ENCODE measurements around the gene RIT2. TPM values are rescaled to one million over a fixed set of nuclear protein-coding genes. Genes with fewer than 3 reads are reported as not detected.

RIT2 gene
- polyA plus RNA-seq, 2 of the 4 experiments (the other 2 are of a cell fraction), result not detected

- Histone ChIP-seq H3K4me3 (no peak overlapping the region), H3K4me2 (no peak overlapping the region), H3K9me3 (no peaks in the 10 kb centered on the region), H3K4me1 (no peaks in the 10 kb centered on the region), H3K27ac (no peak overlapping the region)
- ChIA-PET CTCF (no interaction called here), POLR2A (no interaction called here)
- no peak for TF ChIP-seq FOSL2 (IDR thresholded peaks at IDR 0.05)
- TF ChIP-seq FOSL2 (CRISPR knock-in tag; IDR thresholded peaks at IDR 0.05), result no peak
- no peak for TF ChIP-seq MAZ (IDR thresholded peaks at IDR 0.05; ENCODE audit: borderline replicate concordance, low read depth, low read length)
- TF ChIP-seq E2F6 (IDR thresholded peaks at IDR 0.05; ENCODE audit: borderline replicate concordance, low read depth), result no peak
- TF ChIP-seq PBX3 (IDR thresholded peaks at IDR 0.05), result no peak
- TF ChIP-seq BHLHE40 (IDR thresholded peaks at IDR 0.05; ENCODE audit: low read depth, low read length), result no peak
- no peak for DNase-seq (ENCODE audit: low read depth in 1 of 2, low spot score in 1 of 2)
- ATAC-seq, result no peak
- 3% methylated on average over 2 of the region's 2 CpGs for WGBS (ENCODE audit: missing lambda C conversion rate)
- FAIRE-seq, result no peak
Observed at GRCh38 chr18:42758852-42759251, 356.6 kb downstream of the RIT2 start.

- WGBS (ENCODE audit: missing lambda C conversion rate), result 12% methylated on average over 3 of the region's 3 CpGs
- ATAC-seq (no peak), DNase-seq (ENCODE audit: low read depth in 1 of 2, low spot score in 1 of 2) (no peak), FAIRE-seq (no peak)
- Histone ChIP-seq H3K27ac (no peak overlapping the region), H3K4me1 (no peaks in the 10 kb centered on the region), H3K9me3 (no peaks in the 10 kb centered on the region), H3K4me3 (no peak overlapping the region), H3K4me2 (no peak overlapping the region)
- TF ChIP-seq CHD4 (IDR thresholded peaks at IDR 0.05; ENCODE audit: borderline replicate concordance) (no peak), HOXB13 (CRISPR knock-in tag; IDR thresholded peaks at IDR 0.05; ENCODE audit: low read depth) (no peak), CHD2 (IDR thresholded peaks at IDR 0.05; ENCODE audit: low read length, partially characterized antibody) (no peak), RNF2 (IDR thresholded peaks at IDR 0.05; ENCODE audit: borderline replicate concordance, low read depth) (no peak), FOXS1 (CRISPR knock-in tag; IDR thresholded peaks at IDR 0.05) (no peak), BHLHE40 (IDR thresholded peaks at IDR 0.05; ENCODE audit: low read depth, low read length) (no peak), ZFP36 (IDR thresholded peaks at IDR 0.05; ENCODE audit: borderline replicate concordance, partially characterized antibody) (no peak), CBX8 (IDR thresholded peaks at IDR 0.05) (no peak), NR3C1 (IDR thresholded peaks at IDR 0.05) (no peak), BCL3 (IDR thresholded peaks at IDR 0.05) (no peak), EP300 (IDR thresholded peaks at IDR 0.05) (no peak), FOSL2 (IDR thresholded peaks at IDR 0.05) (no peak), FOSL2 (CRISPR knock-in tag; IDR thresholded peaks at IDR 0.05) (no peak), USF2 (IDR thresholded peaks at IDR 0.05) (no peak), SMC3 (IDR thresholded peaks at IDR 0.05) (no peak)
- CTCF ChIA-PET, result no interaction called here
- POLR2A ChIA-PET, result no interaction called here
Observed at GRCh38 chr18:42756214-42756613, 359.3 kb downstream of the RIT2 start.

GRCh38 chr18:42752916-42753315, 362.6 kb downstream of the RIT2 start:
- ChIA-PET CTCF (no interaction called here), POLR2A (no interaction called here)
- no peaks in the 10 kb centered on the region for H3K9me3 ChIP-seq
- H3K4me3 ChIP-seq, result no peak overlapping the region
- FAIRE-seq (no peak), DNase-seq (ENCODE audit: low read depth in 1 of 2, low spot score in 1 of 2) (no peak), ATAC-seq (no peak)
- H3K27ac ChIP-seq, result no peak overlapping the region
- H3K4me1 ChIP-seq, result no peaks in the 10 kb centered on the region
- 15% methylated on average over 4 of the region's 4 CpGs for WGBS (ENCODE audit: missing lambda C conversion rate)
- TF ChIP-seq ZSCAN20 (CRISPR knock-in tag; IDR thresholded peaks at IDR 0.05), result no peak
- TF ChIP-seq HEYL (CRISPR knock-in tag; IDR thresholded peaks at IDR 0.05), result no peak
- TF ChIP-seq NFE2L2 (conservative IDR thresholded peaks at IDR 0.05; ENCODE audit: low read length), result no peak
- no peak for TF ChIP-seq MYC (IDR thresholded peaks at IDR 0.05; ENCODE audit: borderline replicate concordance, low read length)
- TF ChIP-seq SREBF2 (IDR thresholded peaks at IDR 0.05), result no peak
- TF ChIP-seq ZNF302 (CRISPR knock-in tag; IDR thresholded peaks at IDR 0.05), result no peak
- no peak for TF ChIP-seq ELK1 (IDR thresholded peaks at IDR 0.05; ENCODE audit: low read depth, low read length)
- no peak for TF ChIP-seq BHLHE40 (IDR thresholded peaks at IDR 0.05; ENCODE audit: low read depth, low read length)
- no peak for TF ChIP-seq CBX8 (IDR thresholded peaks at IDR 0.05)
- no peak for TF ChIP-seq FOXS1 (CRISPR knock-in tag; IDR thresholded peaks at IDR 0.05)
- TF ChIP-seq GATA3 (IDR thresholded peaks at IDR 0.05; ENCODE audit: borderline replicate concordance), result no peak
- no peak for TF ChIP-seq ZC3H11A (IDR thresholded peaks at IDR 0.05)
- TF ChIP-seq MAFK (IDR thresholded peaks at IDR 0.05; ENCODE audit: partially characterized antibody), result no peak
- TF ChIP-seq JUN (IDR thresholded peaks at IDR 0.05), result no peak
- no peak for TF ChIP-seq HDAC2 (IDR thresholded peaks at IDR 0.05)
- TF ChIP-seq ESRRA (IDR thresholded peaks at IDR 0.05; ENCODE audit: borderline replicate concordance, low read length), result no peak
- no peak for TF ChIP-seq KDM5A (IDR thresholded peaks at IDR 0.05)
- no peak for TF ChIP-seq TP53 (CRISPR knock-in tag; IDR thresholded peaks at IDR 0.05)
- TF ChIP-seq EHF (CRISPR knock-in tag; IDR thresholded peaks at IDR 0.05), result no peak
- no peak overlapping the region for H3K4me2 ChIP-seq
